ENCODE measurements around the gene SUPT3H.

SUPT3H gene

DNA sequence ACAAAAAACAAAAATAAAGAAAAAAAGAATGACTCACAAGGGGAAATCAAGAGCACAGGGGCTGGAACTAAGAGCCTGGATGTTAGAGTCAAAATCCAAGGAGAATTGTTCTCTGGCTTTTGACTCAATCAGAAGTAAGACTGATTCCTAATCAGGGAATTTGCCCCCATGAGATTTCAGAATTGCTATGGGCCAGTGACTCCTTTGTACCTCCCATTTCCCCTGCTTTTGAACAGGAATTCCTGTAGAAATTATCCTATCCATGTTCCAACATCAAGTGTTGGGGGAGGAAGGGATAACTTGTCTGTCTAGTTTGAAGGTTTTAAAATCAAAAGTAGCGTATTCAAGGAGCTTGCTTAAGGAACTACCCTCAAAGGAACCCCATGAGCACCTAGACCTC is 593.5 kb downstream of the SUPT3H start:
- Histone ChIP-seq H3K36me3 (ENCODE audit: insufficient read depth, low read length) (no peaks in the 10 kb centered on the region), H3K79me2 (ENCODE audit: control insufficient read depth, insufficient read depth, low read length, unreplicated experiment) (no peaks in the 10 kb centered on the region), H2AFZ (ENCODE audit: low read length, unreplicated experiment) (no peak overlapping the region), H3K4me3 (ENCODE audit: low read depth, low read length) (no peak overlapping the region), H3K27ac (ENCODE audit: low read depth, low read length) (no peak overlapping the region), H3K4me1 (ENCODE audit: control insufficient read depth, insufficient read depth, low read length, unreplicated experiment) (no peaks in the 10 kb centered on the region), H3K27me3 (ENCODE audit: insufficient read depth, low read length) (peaks cover 6% of the 10 kb centered on the region; the same call in 1 of the 2 replicates)

DNA sequence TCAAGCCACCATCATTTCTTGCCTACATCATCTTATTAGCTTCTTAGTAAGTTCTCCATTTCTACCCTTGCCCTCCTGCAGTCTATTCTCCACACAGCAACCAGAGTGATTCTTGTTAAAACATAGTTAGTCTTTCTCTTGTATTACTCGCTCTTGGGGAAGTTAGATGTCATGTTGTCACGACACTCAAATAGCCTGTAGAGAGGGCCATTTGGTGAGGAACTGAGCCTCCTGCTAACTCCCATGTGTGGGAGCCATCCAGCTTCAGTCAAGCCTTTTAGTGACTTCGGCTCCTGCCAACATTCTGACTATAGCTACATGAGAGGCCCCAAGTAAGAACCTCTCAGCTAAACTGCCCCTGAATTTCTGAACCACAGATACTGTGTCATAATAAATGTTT is 594.8 kb downstream of the SUPT3H start:
- Histone ChIP-seq H3K4me3 (ENCODE audit: low read depth, low read length) (no peak overlapping the region), H3K27ac (ENCODE audit: low read depth, low read length) (no peak overlapping the region), H3K4me1 (ENCODE audit: control insufficient read depth, insufficient read depth, low read length, unreplicated experiment) (no peaks in the 10 kb centered on the region), H3K79me2 (ENCODE audit: control insufficient read depth, insufficient read depth, low read length, unreplicated experiment) (no peaks in the 10 kb centered on the region), H3K27me3 (ENCODE audit: insufficient read depth, low read length) (peaks cover 6% of the 10 kb centered on the region; the same call in 1 of the 2 replicates), H3K36me3 (ENCODE audit: insufficient read depth, low read length) (no peaks in the 10 kb centered on the region), H2AFZ (ENCODE audit: low read length, unreplicated experiment) (no peak overlapping the region)

DNA sequence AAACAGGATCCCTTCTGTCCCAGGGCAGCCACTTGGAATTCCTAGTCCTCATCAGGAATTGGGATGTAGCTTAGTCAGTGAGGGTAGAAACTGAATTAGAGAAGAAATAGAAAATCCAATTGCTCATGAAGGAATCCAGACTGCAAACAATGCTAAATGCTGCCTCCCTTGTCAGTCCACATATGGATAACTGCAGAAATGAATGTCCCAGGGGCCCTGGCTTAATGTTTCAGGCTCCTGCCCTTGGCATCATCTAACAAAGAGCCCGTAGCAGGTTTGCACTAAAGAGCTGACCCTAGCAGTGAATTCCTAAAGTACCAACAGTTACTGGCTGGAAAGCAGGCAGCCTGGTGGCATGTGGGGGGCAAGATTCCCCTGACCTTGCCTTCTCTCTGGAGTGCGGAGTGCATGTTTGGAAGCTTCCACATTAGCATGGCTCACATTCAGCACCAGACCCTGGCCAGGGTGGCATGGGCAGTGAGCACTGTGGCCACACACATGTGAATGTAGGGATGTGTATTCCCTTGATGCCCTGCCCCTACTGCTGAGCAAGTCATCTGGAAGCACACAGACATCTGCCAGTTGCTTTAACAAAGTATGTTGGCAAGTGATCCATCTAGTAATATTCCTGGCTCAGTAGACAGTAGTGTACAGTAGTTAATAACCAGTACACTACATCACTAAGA is 595.7 kb downstream of the SUPT3H start:
- Histone ChIP-seq H3K27ac (ENCODE audit: low read depth, low read length) (no peak overlapping the region), H3K79me2 (ENCODE audit: control insufficient read depth, insufficient read depth, low read length, unreplicated experiment) (no peaks in the 10 kb centered on the region), H3K27me3 (ENCODE audit: insufficient read depth, low read length) (peaks cover 6% of the 10 kb centered on the region; the same call in 1 of the 2 replicates), H3K4me3 (ENCODE audit: low read depth, low read length) (no peak overlapping the region), H2AFZ (ENCODE audit: low read length, unreplicated experiment) (no peak overlapping the region), H3K36me3 (ENCODE audit: insufficient read depth, low read length) (no peaks in the 10 kb centered on the region), H3K4me1 (ENCODE audit: control insufficient read depth, insufficient read depth, low read length, unreplicated experiment) (no peaks in the 10 kb centered on the region)

DNA sequence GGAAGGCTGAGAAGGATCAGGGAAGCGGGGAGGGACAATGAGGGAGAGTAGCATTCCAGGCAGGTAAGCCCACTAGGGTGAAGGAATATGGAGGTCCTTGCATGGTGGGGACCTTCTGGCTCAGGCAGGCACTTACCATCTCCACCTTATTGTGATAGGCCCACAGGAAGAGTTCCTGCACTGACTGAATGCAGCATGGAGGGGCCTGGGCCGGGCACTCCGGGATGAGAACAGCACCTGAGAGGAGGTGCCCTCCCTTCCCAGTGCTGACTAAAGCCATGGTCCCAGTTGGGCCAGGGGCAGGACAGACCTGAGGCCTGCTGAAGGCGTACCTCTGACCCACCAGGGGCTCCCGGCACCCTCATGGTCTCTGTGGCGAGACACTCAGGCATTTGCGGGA is 597.6 kb downstream of the SUPT3H start:
- Histone ChIP-seq H3K4me3 (ENCODE audit: low read depth, low read length) (no peak overlapping the region), H2AFZ (ENCODE audit: low read length, unreplicated experiment) (no peak overlapping the region), H3K36me3 (ENCODE audit: insufficient read depth, low read length) (no peaks in the 10 kb centered on the region), H3K27me3 (ENCODE audit: insufficient read depth, low read length) (peaks cover 16% of the 10 kb centered on the region; the same call in 1 of the 2 replicates), H3K79me2 (ENCODE audit: control insufficient read depth, insufficient read depth, low read length, unreplicated experiment) (no peaks in the 10 kb centered on the region), H3K4me1 (ENCODE audit: control insufficient read depth, insufficient read depth, low read length, unreplicated experiment) (no peaks in the 10 kb centered on the region), H3K27ac (ENCODE audit: low read depth, low read length) (no peak overlapping the region)

DNA sequence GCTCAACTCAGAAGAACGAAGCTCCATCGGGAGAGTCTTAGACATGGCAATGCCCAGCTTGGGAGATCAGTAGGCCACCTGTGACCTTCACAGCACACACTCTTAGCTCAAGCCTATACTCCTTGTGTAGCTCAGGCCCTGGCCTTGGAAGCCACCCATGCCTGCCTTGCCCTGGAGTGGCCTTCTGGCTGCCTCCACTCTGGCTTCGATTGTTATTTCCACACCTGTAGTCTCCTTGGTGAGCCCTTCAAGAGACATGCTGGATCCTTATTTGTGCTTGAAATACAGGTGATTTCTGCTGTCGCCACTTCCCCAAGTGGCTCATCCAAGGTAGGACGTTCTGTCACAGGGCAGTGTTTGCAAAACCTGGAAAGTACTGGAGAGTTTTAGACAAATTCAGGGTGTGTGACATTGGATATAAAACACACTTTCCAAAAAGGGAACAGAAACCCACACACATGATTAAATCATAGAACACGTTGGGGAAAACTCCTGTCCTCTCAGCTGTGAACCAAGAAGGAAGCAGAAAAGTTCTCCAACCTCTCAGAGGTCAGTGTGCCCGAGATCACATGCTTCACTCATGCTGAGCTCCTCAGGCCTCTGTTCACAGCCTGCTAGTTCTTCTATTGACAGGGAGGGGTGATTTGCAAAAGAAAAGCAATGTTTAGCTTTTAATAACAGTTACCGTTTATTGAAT is 598.5 kb downstream of the SUPT3H start:
- Histone ChIP-seq H3K36me3 (ENCODE audit: insufficient read depth, low read length) (no peaks in the 10 kb centered on the region), H3K27me3 (ENCODE audit: insufficient read depth, low read length) (peaks cover 19% of the 10 kb centered on the region; the same call in 1 of the 2 replicates), H3K4me3 (ENCODE audit: low read depth, low read length) (no peak overlapping the region), H3K27ac (ENCODE audit: low read depth, low read length) (no peak overlapping the region), H3K79me2 (ENCODE audit: control insufficient read depth, insufficient read depth, low read length, unreplicated experiment) (no peaks in the 10 kb centered on the region), H2AFZ (ENCODE audit: low read length, unreplicated experiment) (no peak overlapping the region), H3K4me1 (ENCODE audit: control insufficient read depth, insufficient read depth, low read length, unreplicated experiment) (no peaks in the 10 kb centered on the region)

Data from ACC112 (cell line).